ENCODE measurements around the gene DSTN.

DNA sequence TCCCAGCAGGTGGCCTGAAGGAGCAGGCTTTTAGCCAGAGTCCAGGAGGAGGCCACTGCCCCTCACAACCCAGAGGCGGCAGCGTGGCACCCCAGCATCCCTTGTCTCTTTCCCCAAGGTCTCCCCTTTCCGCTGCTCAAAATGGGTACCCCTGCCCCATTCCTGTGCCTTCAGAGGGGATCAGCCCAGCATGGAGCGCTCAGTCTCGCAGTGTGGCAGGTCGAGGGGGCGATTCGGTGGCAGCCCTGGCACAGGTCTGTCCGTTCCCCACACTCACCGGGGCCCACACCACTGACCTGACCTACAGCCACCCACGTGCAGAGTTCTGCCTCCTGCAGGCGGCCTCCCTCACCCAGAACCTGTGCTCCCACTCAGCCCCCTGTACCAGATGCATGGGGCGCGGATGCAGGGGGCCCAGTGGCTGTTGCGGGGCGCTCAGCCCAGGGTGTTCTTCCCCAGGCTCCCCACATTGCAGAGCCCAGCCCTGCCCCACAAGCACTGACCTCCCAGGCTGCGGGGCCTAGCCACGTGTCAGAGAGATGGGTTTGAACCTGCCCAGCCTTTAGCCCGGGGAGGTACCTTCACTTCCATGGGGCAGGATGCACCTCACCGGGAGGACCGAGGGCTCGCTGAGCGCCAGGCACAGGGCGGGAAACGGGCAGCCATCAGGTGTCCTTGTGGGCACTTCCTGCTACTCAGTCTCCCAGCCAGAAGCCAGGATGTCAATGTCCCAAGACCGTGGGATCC is 41.8 kb downstream of the DSTN start:
- TF ChIP-seq CTCF (IDR thresholded peaks at IDR 0.05): peak in 4 of 5 experiments; percentile 41 to 55 (median 44)
- TF ChIP-seq EP300 (IDR thresholded peaks at IDR 0.05; ENCODE audit: low read depth): no peak
- TF ChIP-seq POLR2A (IDR thresholded peaks at IDR 0.05): no peak

All from transverse colon (tissue), 3 donors.